ENCODE measurements around the gene SDK2.

Gene SDK2

GRCh38 chr17:73506470-73507435 is 137.5 kb downstream of the SDK2 start:
- DNase-seq (ENCODE audit: low read depth) = no peak

DNA sequence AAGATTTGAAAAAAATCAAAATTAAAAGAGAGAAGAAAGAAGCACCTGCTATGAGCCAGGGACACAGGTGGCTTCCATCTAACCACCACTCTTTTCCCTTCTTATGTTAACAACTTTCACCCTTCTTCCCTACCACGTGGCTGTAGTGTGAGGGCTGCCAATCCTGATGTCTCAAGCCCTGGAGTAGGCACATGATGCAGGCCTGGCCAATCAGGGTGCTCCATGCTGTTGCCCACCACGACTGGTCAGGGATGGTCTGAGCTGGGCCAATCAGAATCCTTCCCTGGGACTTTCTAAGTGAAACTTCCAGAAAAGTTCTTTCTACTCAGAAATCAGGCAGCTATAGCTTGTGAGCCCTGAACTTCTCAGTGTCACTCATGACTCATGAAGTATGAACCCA is 140.7 kb downstream of the SDK2 start:
- no peak for DNase-seq (ENCODE audit: low read depth)

DNA sequence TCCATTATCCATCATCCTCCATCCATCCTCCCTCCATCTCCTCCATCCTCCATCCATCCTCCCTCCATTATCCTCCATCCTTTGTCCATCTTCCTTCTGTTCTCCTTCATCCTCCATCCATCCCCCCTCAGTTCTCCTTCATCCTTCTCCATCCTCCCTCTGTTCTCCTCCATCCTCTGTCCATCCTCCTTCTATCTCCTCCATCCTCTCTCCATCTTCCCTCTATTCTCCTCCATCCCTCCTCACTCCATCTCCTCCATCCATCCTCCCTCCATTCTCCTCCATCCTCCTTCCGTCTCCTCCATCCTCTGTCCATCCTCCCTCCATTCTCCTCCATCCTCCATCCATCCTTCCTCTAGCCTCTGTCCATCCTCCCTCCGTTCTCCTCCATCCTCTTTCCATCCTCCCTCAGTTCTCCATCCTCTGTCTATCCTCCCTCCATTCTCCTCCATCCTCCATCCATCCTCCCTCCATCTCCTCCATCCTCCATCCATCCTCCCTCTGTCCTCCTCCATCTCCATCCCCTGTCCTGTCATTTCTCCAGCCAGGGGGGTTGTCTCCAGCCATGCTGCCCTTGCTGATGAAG is 143.7 kb downstream of the SDK2 start:
- DNase-seq (ENCODE audit: low read depth) = no peak

DNA sequence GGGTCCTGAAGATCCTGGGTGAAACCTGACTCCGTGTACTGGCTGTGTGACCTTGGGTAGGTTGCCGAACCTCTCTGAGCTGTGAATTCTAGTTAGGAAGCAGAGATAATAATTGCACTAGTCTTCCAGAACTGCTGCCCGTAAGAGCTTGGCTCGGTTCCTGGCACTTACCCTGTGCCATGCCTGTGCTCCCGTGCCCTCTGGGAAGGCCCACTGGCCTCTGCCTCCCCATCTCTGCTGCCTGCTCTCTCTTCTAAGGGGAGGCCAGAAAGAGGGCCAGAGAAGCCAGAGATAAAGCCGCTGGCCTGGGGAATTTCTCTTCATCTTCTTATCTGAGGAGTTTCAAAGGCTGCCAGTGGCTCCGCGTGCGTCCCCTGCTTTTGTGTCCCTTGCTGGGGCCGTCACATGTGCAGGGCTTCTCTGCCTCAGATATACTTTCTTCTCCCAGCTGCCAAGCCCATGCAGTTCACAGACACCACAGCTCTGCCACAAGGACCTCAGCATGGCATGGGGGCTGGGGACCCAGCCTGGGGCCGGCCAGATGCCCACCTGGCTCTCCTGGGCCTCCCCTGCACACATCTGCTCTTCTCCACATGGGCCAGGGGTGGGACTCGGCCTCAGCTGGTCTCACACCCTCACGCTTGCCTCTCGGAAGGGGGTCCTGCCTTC is 145.2 kb downstream of the SDK2 start:
- no peak for DNase-seq (ENCODE audit: low read depth)

- DNase-seq (ENCODE audit: low read depth) = no peak
These were observed 146.1 kb downstream of the SDK2 start for GRCh38 chr17:73498176-73498575.

GRCh38 chr17:73497721-73498120 is 146.5 kb downstream of the SDK2 start:
- no peak for DNase-seq (ENCODE audit: low read depth)

DNA sequence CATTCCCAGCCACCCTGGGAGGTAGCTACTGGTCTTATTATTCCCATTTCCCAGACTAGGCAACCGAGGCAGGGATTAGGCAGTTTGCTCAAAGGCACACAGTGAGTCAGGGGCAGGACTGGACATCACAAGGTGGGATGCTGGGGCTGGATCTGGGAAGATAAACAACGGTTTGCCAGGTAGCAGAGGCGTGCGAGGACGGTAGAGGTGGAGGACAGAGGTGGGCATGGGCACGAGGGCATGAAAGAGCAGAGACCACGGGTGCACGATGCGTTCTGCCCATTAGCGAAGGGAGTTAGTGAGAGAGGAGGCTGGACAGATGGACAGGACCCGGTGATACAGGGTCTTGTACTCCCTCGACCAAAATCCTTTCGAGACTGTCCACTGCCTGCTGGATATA is 148.0 kb downstream of the SDK2 start:
- no peak for DNase-seq (ENCODE audit: low read depth)

GRCh38 chr17:73495641-73496040 is 148.6 kb downstream of the SDK2 start:
- no peak for DNase-seq (ENCODE audit: low read depth)

- DNase-seq (ENCODE audit: low read depth) = no peak
These were observed 149.3 kb downstream of the SDK2 start for GRCh38 chr17:73494950-73495349.

DNA sequence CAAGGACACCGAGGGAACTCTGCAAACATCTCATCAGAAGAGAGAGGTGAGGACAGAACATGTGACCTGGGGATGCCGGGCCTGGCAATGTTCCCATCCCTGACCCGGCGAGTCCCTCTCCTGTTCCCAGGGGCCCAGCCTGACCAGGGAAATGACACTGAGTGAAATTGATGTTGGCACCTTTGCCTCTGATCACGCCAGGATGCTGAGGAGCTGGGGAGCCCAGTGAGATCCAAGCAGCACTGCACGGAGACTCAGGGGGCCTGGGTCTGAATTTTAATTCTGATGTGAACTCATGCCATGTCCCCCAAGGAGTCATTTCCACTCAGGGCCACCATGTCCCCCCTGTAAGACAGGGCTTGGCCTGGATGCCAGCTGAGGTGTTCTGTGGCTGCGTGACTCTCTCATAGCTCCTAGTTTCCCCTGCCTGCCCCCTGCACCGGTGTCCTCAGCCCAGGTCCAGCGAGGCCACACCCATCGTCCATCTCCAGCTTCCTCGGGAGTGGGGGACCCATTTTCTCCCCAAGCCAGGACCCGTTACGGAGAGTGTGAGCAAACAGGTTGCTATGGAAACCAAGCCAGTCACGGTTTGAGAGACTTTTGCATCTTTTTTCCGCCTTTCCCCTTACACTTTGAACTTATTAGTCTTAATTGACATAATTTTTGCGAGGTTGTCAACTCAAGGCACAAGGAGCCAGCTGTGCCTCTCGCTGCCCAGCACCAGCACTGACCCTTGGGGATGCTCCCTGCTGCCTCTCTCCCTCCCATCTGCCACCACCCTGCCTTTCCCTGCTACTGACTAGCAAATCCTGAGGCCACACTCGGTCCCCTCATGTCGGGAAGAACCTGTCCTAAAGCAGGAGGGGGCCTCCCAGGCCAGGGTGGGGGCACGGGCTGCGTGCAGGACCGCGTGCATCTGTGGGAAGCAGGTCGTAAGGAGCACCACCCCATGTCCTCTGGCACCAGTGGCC is 150.0 kb downstream of the SDK2 start:
- no peak for DNase-seq (ENCODE audit: low read depth)

DNA sequence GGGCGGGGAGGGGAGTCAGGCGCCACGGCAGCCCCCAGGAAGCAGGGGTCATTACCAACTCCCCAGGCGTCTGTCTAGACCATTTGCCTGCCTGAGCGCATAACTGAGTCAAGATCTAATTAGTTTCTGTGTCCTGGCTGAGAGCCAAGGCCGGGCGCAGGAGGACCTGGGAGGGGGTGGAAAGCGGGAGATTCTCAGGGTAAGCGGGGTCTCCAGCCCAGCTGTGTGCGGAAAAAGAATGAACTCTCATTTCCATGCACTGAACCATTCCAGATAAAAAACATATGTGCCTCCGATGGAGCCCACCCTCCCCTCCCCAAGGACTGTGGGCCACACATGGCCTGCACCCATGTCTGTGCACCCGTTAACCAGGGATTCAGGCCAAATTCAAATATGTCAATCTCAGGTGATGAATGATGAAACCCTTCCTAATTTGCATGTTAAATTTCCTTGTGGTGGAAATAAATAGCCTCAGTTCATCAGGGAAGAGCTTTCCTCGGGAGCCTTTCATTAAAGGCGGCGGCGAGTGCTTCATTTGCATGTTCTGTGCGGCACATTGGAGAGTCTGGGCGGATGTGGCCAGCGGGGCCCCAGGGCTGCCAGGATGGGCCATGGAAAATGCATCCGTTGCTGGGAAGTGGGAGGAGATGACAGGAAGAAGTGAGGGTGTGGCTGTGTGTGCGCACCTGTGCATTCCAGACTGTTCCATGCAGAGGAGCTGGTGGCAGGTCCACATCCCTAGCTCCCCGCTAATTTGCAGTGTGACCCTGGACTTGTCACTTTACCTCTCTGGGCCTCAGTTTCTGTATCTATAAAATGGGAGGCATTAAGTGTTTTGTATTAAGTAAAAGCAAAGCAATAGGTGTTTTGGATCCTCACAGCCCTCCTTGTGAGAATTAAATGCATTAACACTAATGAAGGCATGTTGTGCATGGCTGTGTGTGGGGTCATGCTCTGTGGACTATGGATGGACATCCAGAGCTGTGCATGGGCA is 151.1 kb downstream of the SDK2 start:
- no peak for DNase-seq (ENCODE audit: low read depth)

GRCh38 chr17:73492125-73492820 is 152.0 kb downstream of the SDK2 start:
- no peak for DNase-seq (ENCODE audit: low read depth)

DNA sequence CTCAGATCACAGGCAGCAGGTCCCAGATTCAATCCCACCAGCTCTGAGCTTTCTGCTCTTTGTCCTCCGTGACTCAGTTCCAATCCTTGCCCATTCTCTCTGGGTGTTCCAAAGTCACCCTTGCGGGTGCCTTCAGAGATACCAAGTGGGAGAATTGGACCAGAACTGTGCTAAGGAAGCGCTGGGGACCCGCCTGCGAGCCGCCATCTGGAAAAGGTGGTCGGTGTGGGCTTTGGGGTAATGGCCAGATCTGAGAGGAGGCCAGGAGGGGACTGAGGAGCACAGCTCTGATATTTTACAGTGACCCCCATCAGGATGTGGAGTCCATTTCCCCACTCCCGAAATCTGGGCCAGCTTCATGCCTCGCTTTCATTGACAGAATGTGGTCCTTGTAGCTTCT is 152.6 kb downstream of the SDK2 start:
- DNase-seq (ENCODE audit: low read depth) = no peak

DNA sequence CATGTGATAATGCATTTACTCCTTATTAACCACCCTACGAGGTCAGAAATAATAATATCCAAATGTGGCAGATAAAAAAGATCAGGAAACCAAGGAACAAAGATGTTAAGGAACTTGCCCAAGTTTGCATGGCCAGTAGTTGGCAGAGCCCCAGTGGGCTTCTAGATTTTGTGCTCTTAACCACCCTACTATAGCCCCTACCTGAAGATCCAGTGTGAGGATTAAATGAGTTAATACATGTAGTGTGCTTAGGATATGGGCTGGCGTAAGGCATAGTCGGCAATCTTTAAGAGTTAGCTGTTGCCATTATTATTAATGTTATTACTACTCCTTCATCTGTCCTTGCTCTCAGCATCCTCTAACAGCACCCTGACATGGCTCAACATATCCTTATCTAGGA is 153.4 kb downstream of the SDK2 start:
- DNase-seq (ENCODE audit: low read depth) = no peak

GRCh38 chr17:73489991-73490390 is 154.3 kb downstream of the SDK2 start:
- DNase-seq (ENCODE audit: low read depth) = no peak

GRCh38 chr17:73489333-73489732 is 154.9 kb downstream of the SDK2 start:
- no peak for DNase-seq (ENCODE audit: low read depth)

DNA sequence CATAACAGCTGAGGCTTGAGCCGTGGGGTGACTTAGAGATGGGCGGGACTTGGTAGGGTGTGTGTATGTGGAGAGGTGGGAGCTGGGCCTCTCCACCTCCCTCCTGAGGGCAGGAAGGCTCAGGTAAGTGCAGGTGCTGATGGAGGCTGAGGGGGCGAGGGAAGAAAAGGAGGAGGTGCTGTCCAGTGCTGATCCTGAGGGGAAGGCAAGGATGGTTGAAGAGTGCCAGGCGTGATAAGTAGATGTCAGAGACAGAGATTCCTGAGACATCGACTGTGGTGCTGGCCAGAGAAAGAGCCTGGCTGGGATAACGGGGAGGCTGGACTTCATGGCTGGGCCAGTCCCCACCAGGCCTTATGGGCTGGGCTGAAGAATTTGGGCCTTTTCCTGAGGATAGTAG is 159.1 kb downstream of the SDK2 start:
- DNase-seq (ENCODE audit: low read depth) = no peak

DNA sequence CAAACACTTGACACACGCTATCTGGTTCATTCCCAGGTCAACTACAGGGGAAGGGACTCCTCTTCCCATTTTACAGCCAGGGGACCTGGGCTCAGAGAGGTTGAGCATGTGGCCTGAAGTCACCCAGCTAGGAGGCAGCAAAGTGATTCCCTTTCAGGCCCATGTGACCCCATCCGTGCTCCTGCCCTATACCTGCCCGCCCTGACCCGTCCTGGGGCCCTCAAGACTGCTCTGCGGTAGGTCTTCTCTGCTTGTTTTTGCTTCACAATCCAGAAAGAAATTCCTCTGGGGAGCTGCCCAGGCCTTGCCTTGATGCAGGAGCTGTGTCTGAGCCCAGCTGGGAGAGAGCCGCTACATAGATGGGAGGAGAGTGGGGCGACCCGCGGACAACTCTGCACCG is 161.4 kb downstream of the SDK2 start:
- no peak for DNase-seq (ENCODE audit: low read depth)

- DNase-seq (ENCODE audit: low read depth) = no peak
These were observed 162.0 kb downstream of the SDK2 start for GRCh38 chr17:73482251-73482716.

- DNase-seq (ENCODE audit: low read depth) = no peak
These were observed 162.6 kb downstream of the SDK2 start for GRCh38 chr17:73481676-73482075.

All from stimulated activated CD8-positive, alpha-beta memory T cell treated with anti-CD3 and anti-CD28 coated beads, Interleukin-15, amount 100 ng/mL, for 24 hours (primary cell).